Hepatocyte (in vitro differentiated cells): ENCODE results near the gene RHOBTB3.

Source experiments
- CTCF ChIP-seq: fragments of 200-600 bp; sonication (generic); IDR thresholded peaks from 2 replicates; pipeline ENCODE4 v1.5.1; 2016; ENCODE audit warnings: antibody characterized with exemption, mild to moderate bottlenecking; ENCODE audit not compliant: poor library complexity
- EZH2 ChIP-seq: fragments of 200-600 bp; sonication (generic); IDR thresholded peaks from 2 replicates; pipeline ENCODE4 v1.6.1; 2016; ENCODE audit warnings: antibody characterized with exemption, mild to moderate bottlenecking, borderline replicate concordance

- TF ChIP-seq EZH2: no peak
- no peak for TF ChIP-seq CTCF
Observed at GRCh38 chr5:95762652-95763041, 31.5 kb downstream of the RHOBTB3 start.
